Endothelial cell (in vitro differentiated cells): ENCODE data around the gene ULBP1. TPM values are rescaled to one million over a fixed set of nuclear protein-coding genes. Genes with fewer than 3 reads are reported as not detected.
"Not testable (repeated sequence)": the region's sequence is repeated elsewhere in the genome, so short reads cannot be mapped to it uniquely, and the experiment has no call there.

Experiments used
- DNase-seq: peaks from one replicate; pipeline ENCODE4 v3.0.0; 2021; ENCODE audit warnings: low spot score
- H3K27ac Mint-ChIP-seq: one replicate; pipeline ENCODE4 v1.8.0; 2021; ENCODE audit warnings: mixed read lengths, inconsistent platforms; ENCODE audit not compliant: unreplicated experiment
- H3K27me3 Mint-ChIP-seq: one replicate; pipeline ENCODE4 v1.8.0; 2021; ENCODE audit warnings: mild to moderate bottlenecking, moderate library complexity, mixed read lengths, inconsistent platforms; ENCODE audit not compliant: unreplicated experiment
- H3K36me3 Mint-ChIP-seq: one replicate; pipeline ENCODE4 v1.8.0; 2021; ENCODE audit warnings: mild to moderate bottlenecking, low read depth, mixed read lengths, inconsistent platforms; ENCODE audit not compliant: unreplicated experiment
- H3K4me1 Mint-ChIP-seq: one replicate; pipeline ENCODE4 v1.8.0; 2021; ENCODE audit warnings: mild to moderate bottlenecking, mixed read lengths, inconsistent platforms; ENCODE audit not compliant: unreplicated experiment
- H3K4me3 Mint-ChIP-seq: one replicate; pipeline ENCODE4 v1.8.0; 2021; ENCODE audit warnings: mild to moderate bottlenecking, mixed read lengths, inconsistent platforms; ENCODE audit not compliant: unreplicated experiment
- H3K9me3 Mint-ChIP-seq: one replicate; pipeline ENCODE4 v1.8.0; 2021; ENCODE audit warnings: mixed read lengths, inconsistent platforms; ENCODE audit not compliant: unreplicated experiment
- total RNA-seq: library from RNA; stranded (reverse); fragmentation: NEBNext Ultra II Directional; extraction: Animal tissue kit (Norgen Biotek cat#: 25700); gene quantifications from one replicate; pipeline ENCODE4 v1.2.1, GENCODE V29; 2021; ENCODE audit not compliant: unreplicated experiment
- TF ChIP-seq, protein P1 (sequence below): fragments of 200-600 bp; sonication (generic); IDR thresholded peaks from one replicate; pipeline ENCODE4 v1.5.0; 2021; ENCODE audit warnings: antibody characterized with exemption; ENCODE audit not compliant: unreplicated experiment

ULBP1 gene
- total RNA-seq, 1 donor from 2014 or later = 24.8 TPM

DNA sequence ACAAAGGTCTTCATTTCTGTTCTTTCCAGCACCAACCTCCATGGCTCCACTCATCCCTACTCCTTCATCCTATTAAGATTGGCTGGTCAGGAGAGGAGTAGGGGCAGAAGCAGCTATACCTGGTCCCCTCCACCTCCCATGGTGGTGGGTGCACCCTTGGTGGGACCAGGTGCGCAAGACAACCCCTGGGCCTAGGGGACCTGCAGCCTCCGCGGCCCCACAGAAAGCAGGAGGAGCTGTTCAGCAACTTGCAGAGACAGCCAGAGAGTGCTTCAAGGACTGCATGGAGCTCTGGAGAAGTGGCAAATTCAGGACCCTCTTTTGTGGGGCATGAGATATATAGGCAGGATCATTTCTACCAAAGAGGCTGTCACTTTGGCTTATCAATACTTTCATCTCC lies 12.1 kb upstream of the ULBP1 start:
- peaks cover 15% of the 10 kb centered on the region for H3K4me1 Mint-ChIP-seq
- no peak for DNase-seq
- peaks cover 12% of the 10 kb centered on the region for H3K36me3 Mint-ChIP-seq
- H3K4me3 Mint-ChIP-seq = no peak overlapping the region
- H3K9me3 Mint-ChIP-seq = no peaks in the 10 kb centered on the region
- H3K27ac Mint-ChIP-seq = no peak overlapping the region
- H3K27me3 Mint-ChIP-seq = peaks cover 16% of the 10 kb centered on the region
- TF ChIP-seq, protein P1, sequence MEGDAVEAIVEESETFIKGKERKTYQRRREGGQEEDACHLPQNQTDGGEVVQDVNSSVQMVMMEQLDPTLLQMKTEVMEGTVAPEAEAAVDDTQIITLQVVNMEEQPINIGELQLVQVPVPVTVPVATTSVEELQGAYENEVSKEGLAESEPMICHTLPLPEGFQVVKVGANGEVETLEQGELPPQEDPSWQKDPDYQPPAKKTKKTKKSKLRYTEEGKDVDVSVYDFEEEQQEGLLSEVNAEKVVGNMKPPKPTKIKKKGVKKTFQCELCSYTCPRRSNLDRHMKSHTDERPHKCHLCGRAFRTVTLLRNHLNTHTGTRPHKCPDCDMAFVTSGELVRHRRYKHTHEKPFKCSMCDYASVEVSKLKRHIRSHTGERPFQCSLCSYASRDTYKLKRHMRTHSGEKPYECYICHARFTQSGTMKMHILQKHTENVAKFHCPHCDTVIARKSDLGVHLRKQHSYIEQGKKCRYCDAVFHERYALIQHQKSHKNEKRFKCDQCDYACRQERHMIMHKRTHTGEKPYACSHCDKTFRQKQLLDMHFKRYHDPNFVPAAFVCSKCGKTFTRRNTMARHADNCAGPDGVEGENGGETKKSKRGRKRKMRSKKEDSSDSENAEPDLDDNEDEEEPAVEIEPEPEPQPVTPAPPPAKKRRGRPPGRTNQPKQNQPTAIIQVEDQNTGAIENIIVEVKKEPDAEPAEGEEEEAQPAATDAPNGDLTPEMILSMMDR = no peak

DNA sequence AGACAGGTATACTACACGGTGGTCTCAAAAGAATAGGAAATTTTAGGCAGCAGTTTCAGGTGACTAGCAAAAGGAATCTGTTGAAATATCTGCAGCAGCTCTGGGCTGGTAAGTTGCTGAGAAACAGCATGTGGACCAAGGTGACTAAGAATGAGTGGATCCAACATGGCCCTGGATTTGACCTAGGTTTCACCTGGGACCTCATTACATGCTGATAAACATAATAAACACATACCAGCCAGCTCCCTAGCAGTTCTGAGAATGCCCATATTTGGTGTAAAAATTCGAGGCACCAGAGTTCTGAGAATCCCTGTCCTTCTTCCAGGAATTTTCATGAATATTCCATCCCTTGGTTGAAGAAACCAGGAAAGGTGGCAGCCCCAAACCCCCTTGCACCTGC lies 10.4 kb upstream of the ULBP1 start:
- not testable (repeated sequence) for H3K4me3 Mint-ChIP-seq

DNA sequence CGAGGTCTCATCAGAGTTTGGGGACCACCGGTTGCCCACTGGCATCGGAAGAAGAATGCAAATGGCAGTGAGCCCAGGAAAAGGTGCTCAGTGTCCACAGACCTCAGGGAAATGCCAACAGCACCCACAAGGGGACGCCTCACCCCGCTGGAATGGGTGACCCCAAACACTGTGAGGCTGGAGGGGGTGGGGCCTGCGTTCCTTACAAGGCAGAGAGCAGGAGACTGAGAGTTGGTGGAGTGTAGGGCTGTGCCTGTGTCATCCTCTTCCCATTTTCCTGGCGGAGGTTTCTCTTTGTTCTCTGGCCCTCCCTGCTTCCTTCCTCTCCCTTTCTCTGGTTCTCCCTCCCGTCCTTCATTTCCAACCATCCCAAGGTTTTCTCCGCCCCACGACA lies 9.8 kb upstream of the ULBP1 start:
- Mint-ChIP-seq H3K27me3 (peaks cover 16% of the 10 kb centered on the region), H3K4me1 (peaks cover 26% of the 10 kb centered on the region)
- not testable (repeated sequence) for H3K9me3 Mint-ChIP-seq, H3K4me3 Mint-ChIP-seq, H3K36me3 Mint-ChIP-seq, DNase-seq, H3K27ac Mint-ChIP-seq

More for the DNA sequence above, 10.4 kb upstream of the ULBP1 start:
- not testable (repeated sequence) for H3K9me3 Mint-ChIP-seq, H3K27ac Mint-ChIP-seq, H3K36me3 Mint-ChIP-seq, DNase-seq
- Mint-ChIP-seq H3K27me3 (peaks cover 16% of the 10 kb centered on the region), H3K4me1 (peaks cover 23% of the 10 kb centered on the region)

DNA sequence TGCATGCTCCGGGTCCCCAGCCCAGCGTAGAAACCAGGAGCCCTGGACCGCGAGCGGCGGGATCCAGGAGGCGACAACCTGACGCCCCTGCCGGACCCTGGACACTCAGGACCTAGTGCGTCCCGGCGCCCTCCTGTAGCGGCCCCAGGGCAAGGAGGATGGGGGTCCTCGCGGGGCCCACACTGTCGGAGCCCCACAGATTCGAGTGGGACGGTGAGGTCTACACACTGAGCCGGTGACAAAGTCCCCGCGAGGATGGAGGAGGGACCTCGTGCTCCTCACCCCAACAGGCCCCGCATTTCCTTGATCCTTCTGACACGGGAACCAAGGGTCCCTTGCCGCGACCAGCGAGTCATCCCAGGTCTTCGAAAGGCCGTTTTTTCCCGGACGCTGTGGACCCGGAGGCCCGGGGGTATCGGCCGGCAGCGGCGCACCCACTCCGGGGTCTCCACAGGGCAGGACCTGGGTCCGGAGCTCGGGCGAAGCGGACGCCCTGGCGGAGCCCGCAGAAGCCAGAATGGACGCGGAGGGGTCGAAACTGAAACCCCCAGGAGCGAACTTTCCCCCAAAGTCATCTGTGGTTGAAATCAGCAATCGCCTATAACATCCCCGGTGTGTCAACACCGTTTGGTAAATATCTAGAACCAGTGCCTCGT lies 9.3 kb upstream of the ULBP1 start:
- peaks cover 16% of the 10 kb centered on the region for H3K27me3 Mint-ChIP-seq
- H3K4me1 Mint-ChIP-seq = peaks cover 31% of the 10 kb centered on the region
- H3K36me3 Mint-ChIP-seq, H3K27ac Mint-ChIP-seq, H3K9me3 Mint-ChIP-seq, H3K4me3 Mint-ChIP-seq, DNase-seq: not testable (repeated sequence)

DNA sequence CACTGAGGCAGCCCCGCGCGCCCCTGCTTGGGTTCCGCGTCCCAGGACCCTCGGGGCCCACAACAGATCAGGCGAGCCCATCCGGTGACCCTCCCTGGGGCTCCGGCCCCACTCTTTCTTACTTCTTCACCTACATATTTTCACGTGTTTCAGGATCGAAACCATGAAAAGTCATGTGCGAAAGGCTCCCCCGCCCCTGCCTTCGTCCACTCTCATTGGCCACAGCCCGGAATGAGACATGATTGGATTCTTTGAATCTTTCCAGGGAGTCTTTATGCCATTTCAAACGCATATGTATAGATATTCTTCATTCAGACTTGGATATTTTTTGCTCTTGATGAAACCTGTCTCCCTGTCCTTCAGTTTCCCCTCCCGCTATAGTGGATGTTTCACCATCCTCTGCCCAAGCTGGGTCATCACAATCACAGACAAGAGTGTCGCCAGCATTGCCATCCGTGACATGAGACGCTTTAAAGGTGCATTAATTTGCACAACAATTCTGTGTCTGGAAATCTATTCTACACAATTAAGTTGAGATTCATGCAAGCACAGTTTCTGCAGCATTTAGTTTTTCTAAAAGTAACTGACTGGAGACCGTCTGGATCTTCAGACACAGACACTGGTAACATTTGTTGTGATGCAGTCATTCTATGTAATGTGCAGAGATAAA lies 8.6 kb upstream of the ULBP1 start:
- Mint-ChIP-seq H3K4me3 (peak overlapping the region; percentile 77), H3K4me1 (peaks cover 32% of the 10 kb centered on the region), H3K27ac (peak overlapping the region; percentile 76), H3K27me3 (peaks cover 12% of the 10 kb centered on the region)
- not testable (repeated sequence) for DNase-seq, H3K36me3 Mint-ChIP-seq, H3K9me3 Mint-ChIP-seq

DNA sequence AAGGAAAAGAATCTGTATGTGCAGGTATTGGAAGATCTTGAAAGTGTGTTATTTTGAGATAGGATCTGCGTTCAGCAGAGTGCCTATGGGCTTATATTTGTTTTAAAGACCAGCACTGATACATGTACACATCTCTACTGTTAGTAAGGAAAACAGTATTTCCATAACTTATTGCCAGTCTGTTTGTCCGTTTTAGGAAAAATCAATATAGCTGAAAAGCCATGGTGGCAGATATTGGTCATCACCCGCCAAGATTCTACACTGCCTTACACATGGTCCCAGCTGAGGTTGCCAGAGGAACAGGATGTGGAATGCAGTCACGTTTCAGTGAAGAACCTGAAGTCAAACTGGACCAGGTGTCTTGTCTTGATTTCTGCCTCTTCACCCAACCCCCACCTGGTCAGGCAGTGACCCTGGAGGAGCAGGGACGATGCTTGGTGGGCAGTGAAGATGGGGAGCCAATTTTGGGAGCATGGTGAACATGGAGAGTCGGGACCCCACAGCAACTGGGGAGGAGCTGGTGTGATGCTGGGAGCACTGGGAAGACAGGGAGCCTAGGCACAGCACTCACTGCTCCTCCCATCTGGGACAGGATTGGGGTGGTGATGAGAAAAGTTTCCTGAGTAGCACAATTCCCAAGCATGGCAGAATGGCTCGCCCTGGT lies 8.0 kb upstream of the ULBP1 start:
- H3K9me3 Mint-ChIP-seq, H3K27me3 Mint-ChIP-seq, H3K4me3 Mint-ChIP-seq, H3K27ac Mint-ChIP-seq, DNase-seq, H3K36me3 Mint-ChIP-seq: not testable (repeated sequence)
- peaks cover 32% of the 10 kb centered on the region for H3K4me1 Mint-ChIP-seq

DNA sequence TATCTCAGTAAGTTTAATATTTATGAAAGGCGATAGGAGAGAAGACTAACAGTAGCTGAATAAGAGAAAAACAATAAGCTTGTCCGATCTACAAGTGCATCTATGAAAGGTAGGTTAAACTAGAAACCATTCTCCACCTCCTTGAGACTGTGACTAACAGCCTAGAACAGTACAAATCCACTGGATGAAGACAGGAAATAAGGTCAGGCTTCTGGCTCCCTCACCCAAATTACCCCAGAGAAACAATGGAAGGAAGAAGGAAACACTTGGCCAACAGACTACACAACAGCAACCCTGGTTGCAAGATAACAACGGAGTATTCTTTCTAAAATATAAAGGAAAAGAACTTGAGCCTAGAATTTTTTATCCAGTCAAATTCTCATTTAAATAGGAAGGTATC lies 5.6 kb upstream of the ULBP1 start:
- H3K4me3 Mint-ChIP-seq, H3K36me3 Mint-ChIP-seq, H3K27me3 Mint-ChIP-seq, H3K9me3 Mint-ChIP-seq, DNase-seq: not testable (repeated sequence)
- Mint-ChIP-seq H3K4me1 (peaks cover 35% of the 10 kb centered on the region), H3K27ac (peak overlapping the region; percentile 92)

DNA sequence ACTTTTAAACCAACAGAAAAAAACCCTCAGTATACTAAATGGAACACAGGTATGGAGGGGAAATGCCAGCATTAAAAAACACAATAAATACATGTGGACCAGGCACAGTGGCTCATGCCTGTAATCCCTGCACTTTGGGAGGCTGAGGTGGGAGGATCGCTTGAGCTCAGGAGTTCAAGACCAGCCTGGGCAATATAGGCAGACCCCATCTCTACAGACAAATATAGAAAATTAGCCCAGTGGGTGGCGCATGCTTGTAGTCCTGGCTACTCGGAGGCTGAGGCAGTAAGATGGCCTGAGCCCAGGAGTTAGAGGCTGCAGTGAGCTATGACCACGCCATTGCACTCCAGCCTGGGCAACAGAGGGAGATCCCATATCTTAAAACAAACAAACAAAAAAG lies 3.9 kb upstream of the ULBP1 start:
- H3K36me3 Mint-ChIP-seq = not testable (repeated sequence)

More for the DNA sequence above, 3.9 kb upstream of the ULBP1 start:
- DNase-seq, H3K4me3 Mint-ChIP-seq, H3K9me3 Mint-ChIP-seq, H3K27ac Mint-ChIP-seq: not testable (repeated sequence)
- H3K4me1 Mint-ChIP-seq = peaks cover 47% of the 10 kb centered on the region
- peaks cover 14% of the 10 kb centered on the region for H3K27me3 Mint-ChIP-seq
